Thoracic aorta (tissue), 2 donors: ENCODE measurements around the gene NDUFS1. TPM values are rescaled to one million over a fixed set of nuclear protein-coding genes. Genes with fewer than 3 reads are reported as not detected.
"Not testable (repeated sequence)": the region's sequence is repeated elsewhere in the genome, so short reads cannot be mapped to it uniquely, and the experiment has no call there.

Source experiments
- ATAC-seq: fragments of 150-250 bp; one replicate; pipeline ENCODE4 v1.8.0; 2017; ENCODE audit warnings: low read depth; ENCODE audit not compliant: insufficient number of reproducible peaks, low FRiP score
- DNase-seq: peaks from one replicate; pipeline ENCODE4 v3.0.0-alpha.2; 2020; ENCODE audit warnings: low spot score
- H3K27ac ChIP-seq, 2 donors: fragments of 200-600 bp; sonication (generic); 1 replicate in 1 of 2; 2 replicates in 1 of 2; pipeline ENCODE4 v1.5.1; 2016; ENCODE audit warnings: mild to moderate bottlenecking in 2 of 2, moderate library complexity in 2 of 2
- H3K27me3 ChIP-seq: fragments of 200-600 bp; sonication (generic); replicated peaks from 2 replicates; pipeline ENCODE4 v1.6.0; 2016; ENCODE audit warnings: mild to moderate bottlenecking; ENCODE audit not compliant: insufficient read depth
- H3K36me3 ChIP-seq: fragments of 200-600 bp; sonication (generic); one replicate; pipeline ENCODE4 v1.5.1; 2016
- H3K4me1 ChIP-seq, 2 donors: fragments of 200-600 bp; sonication (generic); 1 replicate in 1 of 2; 2 replicates in 1 of 2; pipeline versions ENCODE4 v1.5.1 to v1.6.0; 2016; ENCODE audit warnings: low read depth in 2 of 2, mild to moderate bottlenecking in 1 of 2; ENCODE audit not compliant: control insufficient read depth in 1 of 2
- H3K4me3 ChIP-seq: fragments of 200-600 bp; sonication (generic); 2 replicates; pipeline ENCODE4 v1.5.1; 2016; ENCODE audit warnings: mild to moderate bottlenecking
- H3K9me3 ChIP-seq: fragments of 200-600 bp; sonication (generic); 2 replicates; pipeline ENCODE4 v1.5.1; 2016
- CTCF ChIP-seq: fragments of 200-600 bp; sonication (generic); IDR thresholded peaks from one replicate; pipeline ENCODE4 v1.5.1; 2019; ENCODE audit warnings: antibody characterized with exemption
- total RNA-seq, 2 donors: library from RNA; depleted of rRNA; stranded (reverse); fragments of >200 nt; gene quantifications; one replicate each; pipeline versions ENCODE4 v1.1.0 to v1.2.3, GENCODE V29; 2016

Gene NDUFS1
- total RNA-seq, 2 donors from 2014 or later = 63.0 to 115 TPM

- ATAC-seq = no peak
- H3K27ac ChIP-seq = no peak overlapping the region
These were observed 13.9 kb upstream of the NDUFS1 start for GRCh38 chr2:206173147-206173546.

GRCh38 chr2:206171624-206172397 is 12.6 kb upstream of the NDUFS1 start:
- not testable (repeated sequence) for ATAC-seq, H3K27me3 ChIP-seq, DNase-seq, H3K4me3 ChIP-seq, H3K27ac ChIP-seq, H3K36me3 ChIP-seq, H3K9me3 ChIP-seq, H3K4me1 ChIP-seq

More at GRCh38 chr2:206173147-206173546, 13.9 kb upstream of the NDUFS1 start:
- TF ChIP-seq CTCF = no peak
- no peak overlapping the region for H3K4me3 ChIP-seq
- DNase-seq = no peak
- H3K36me3 ChIP-seq = no peaks in the 10 kb centered on the region
- no peaks in the 10 kb centered on the region for H3K4me1 ChIP-seq
- no peaks in the 10 kb centered on the region for H3K9me3 ChIP-seq
- H3K27me3 ChIP-seq = no peaks in the 10 kb centered on the region

- not testable (repeated sequence) for ATAC-seq, H3K9me3 ChIP-seq, DNase-seq, H3K36me3 ChIP-seq, H3K27me3 ChIP-seq, H3K4me1 ChIP-seq, H3K4me3 ChIP-seq, H3K27ac ChIP-seq
These were observed 9.0 kb upstream of the NDUFS1 start for GRCh38 chr2:206168230-206168629.

- H3K36me3 ChIP-seq = peaks cover 15% of the 10 kb centered on the region
- no peaks in the 10 kb centered on the region for H3K27me3 ChIP-seq
- no peaks in the 10 kb centered on the region for H3K9me3 ChIP-seq
- ATAC-seq (no peak), DNase-seq (no peak)
- H3K4me3 ChIP-seq = no peak overlapping the region
- peaks cover 8 to 10% of the 10 kb centered on the region in 2 donors for H3K4me1 ChIP-seq
- H3K27ac ChIP-seq = no peak overlapping the region
- peak; percentile 66 for TF ChIP-seq CTCF
These were observed 5.1 kb upstream of the NDUFS1 start for GRCh38 chr2:206164261-206164862.

GRCh38 chr2:206163251-206163880 is 4.1 kb upstream of the NDUFS1 start:
- H3K9me3 ChIP-seq = no peaks in the 10 kb centered on the region
- peaks cover 15% of the 10 kb centered on the region for H3K36me3 ChIP-seq
- no peaks in the 10 kb centered on the region for H3K27me3 ChIP-seq
- no peak overlapping the region for H3K4me3 ChIP-seq
- ATAC-seq (no peak), DNase-seq (no peak)
- no peak overlapping the region for H3K27ac ChIP-seq
- TF ChIP-seq CTCF = no peak
- peaks cover 9 to 10% of the 10 kb centered on the region in 2 donors for H3K4me1 ChIP-seq

- H3K27ac ChIP-seq, DNase-seq, H3K4me3 ChIP-seq, H3K9me3 ChIP-seq, ATAC-seq, H3K27me3 ChIP-seq: not testable (repeated sequence)
- Histone ChIP-seq H3K36me3 (peaks cover 15% of the 10 kb centered on the region), H3K4me1 (peaks cover 16 to 18% of the 10 kb centered on the region in 2 donors)
These were observed 3.2 kb upstream of the NDUFS1 start for GRCh38 chr2:206162401-206162800.
